HL-60 (cell line): ENCODE measurements around the gene RBM33.

Source experiments
- DNase-seq, 2 experiments: peaks; one replicate each; pipeline ENCODE4 v3.0.0-alpha.2; 2010 to 2020; ENCODE audit warnings: low read depth in 1 of 2, low spot score in 1 of 2
- H3K27ac ChIP-seq: fragments of 250-450 bp; sonication (Bioruptor Pico); replicated peaks from 2 replicates; pipeline ENCODE4 v1.5.1; 2020; ENCODE audit warnings: mild to moderate bottlenecking, moderate library complexity
- H3K27me3 ChIP-seq: fragments of 250-450 bp; sonication (Bioruptor Pico); 2 replicates; pipeline ENCODE4 v1.5.1; 2021; ENCODE audit warnings: mild to moderate bottlenecking, moderate library complexity; ENCODE audit not compliant: insufficient read depth, poor library complexity, severe bottlenecking
- H3K4me3 ChIP-seq: replicated peaks from 2 replicates; pipeline ENCODE4 v1.5.1; 2011; ENCODE audit warnings: mild to moderate bottlenecking, control low read depth, low read length; ENCODE audit not compliant: insufficient read depth
- CTCF ChIP-seq: IDR thresholded peaks from one replicate; pipeline ENCODE4 v1.5.1; 2011; ENCODE audit warnings: low read length, control low read depth, inconsistent platforms; ENCODE audit not compliant: insufficient read depth
- GABPA ChIP-seq: IDR thresholded peaks from 2 replicates; pipeline ENCODE4 v1.6.1; 2012; ENCODE audit warnings: low read depth
- POLR2AphosphoS5 ChIP-seq: IDR thresholded peaks from 2 replicates; pipeline ENCODE4 v1.6.1; 2012; ENCODE audit warnings: low read depth
- REST ChIP-seq: IDR thresholded peaks from 2 replicates; pipeline ENCODE4 v1.6.1; 2012; ENCODE audit warnings: low read depth; ENCODE audit not compliant: insufficient replicate concordance
- SPI1 ChIP-seq: IDR thresholded peaks from 2 replicates; pipeline ENCODE4 v1.6.1; 2012; ENCODE audit warnings: low read depth, mild to moderate bottlenecking, borderline replicate concordance

Gene RBM33

GRCh38 chr7:155769701-155770100 is 125.2 kb downstream of the RBM33 start:
- Histone ChIP-seq H3K27ac (no peak overlapping the region), H3K27me3 (no peaks in the 10 kb centered on the region)

GRCh38 chr7:155770241-155770640 is 125.8 kb downstream of the RBM33 start:
- Histone ChIP-seq H3K4me3 (no peak overlapping the region), H3K27me3 (no peaks in the 10 kb centered on the region), H3K27ac (no peak overlapping the region)
- TF ChIP-seq POLR2AphosphoS5 = no peak
- no peak for TF ChIP-seq CTCF
- DNase-seq = no peak

More at GRCh38 chr7:155769701-155770100, 125.2 kb downstream of the RBM33 start:
- TF ChIP-seq POLR2AphosphoS5 (no peak), SPI1 (no peak), CTCF (no peak), GABPA (no peak), REST (no peak)
- no peak for DNase-seq
- H3K4me3 ChIP-seq = no peak overlapping the region

DNA sequence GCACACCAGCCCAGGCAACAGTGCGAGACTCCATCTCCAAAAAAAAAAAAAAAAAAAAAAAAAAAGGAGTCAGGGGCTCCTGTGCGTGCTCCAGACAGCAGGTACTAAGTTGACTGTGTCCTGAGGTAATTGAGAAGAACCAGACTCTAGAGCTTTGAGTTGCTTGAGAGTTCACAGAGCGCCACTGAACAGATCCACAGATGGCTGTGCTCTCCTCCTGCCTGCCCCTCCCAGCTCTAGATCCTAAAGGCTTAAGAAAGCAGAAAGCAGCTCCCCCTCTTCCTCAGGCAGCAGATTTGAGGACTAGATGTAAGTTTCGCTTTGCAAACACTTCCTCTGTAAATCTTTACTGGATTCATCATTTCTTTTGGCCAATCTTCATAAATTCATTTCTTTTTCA is 129.1 kb downstream of the RBM33 start:
- no peak for TF ChIP-seq POLR2AphosphoS5
- no peak for TF ChIP-seq CTCF
- H3K27me3 ChIP-seq = no peaks in the 10 kb centered on the region
- no peak for DNase-seq
- H3K27ac ChIP-seq = no peak overlapping the region
- no peak overlapping the region for H3K4me3 ChIP-seq

DNA sequence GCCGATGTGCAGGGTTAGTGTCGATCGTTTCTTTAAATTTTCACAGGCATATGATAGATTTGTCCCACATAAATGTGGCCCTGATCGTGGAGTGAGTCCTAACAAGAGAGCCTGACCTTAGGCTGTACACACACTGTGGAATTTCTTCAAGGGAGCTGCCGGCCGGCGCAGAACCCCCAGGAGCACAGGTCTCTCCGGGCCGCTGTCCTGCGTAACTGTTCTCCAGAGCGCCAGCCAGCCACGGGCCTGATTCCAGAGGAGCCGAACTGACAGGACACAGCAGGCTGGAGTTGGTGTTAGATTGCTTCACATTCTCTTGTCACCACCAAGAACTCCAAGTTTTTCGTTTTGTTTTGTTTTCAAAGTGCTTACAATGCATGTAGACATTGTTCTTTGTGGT is 130.5 kb downstream of the RBM33 start:
- Histone ChIP-seq H3K4me3 (no peak overlapping the region), H3K27me3 (no peaks in the 10 kb centered on the region), H3K27ac (no peak overlapping the region)
- TF ChIP-seq CTCF (no peak), REST (no peak)
- DNase-seq = no peak
